GM18951 (cell line): Measurements from ENCODE around the gene SLAMF6.

Source experiments
- POLR2A ChIP-seq: IDR thresholded peaks from 4 replicates; pipeline ENCODE4 v1.6.1; 2011; ENCODE audit warnings: mild to moderate bottlenecking; ENCODE audit not compliant: insufficient read length, insufficient read depth; ENCODE audit errors: extremely low read depth
- in situ Hi-C: fragments of 300-500 bp; cut with MboI; formaldehyde crosslinking; loops from one replicate; pipeline ENCODE4 v1.12.0; 2022; ENCODE audit warnings: low sequenced_read_pairs, mixed read lengths, inconsistent platforms; ENCODE audit not compliant: unreplicated experiment

The SLAMF6 gene

GRCh38 chr1:160552425-160552824 lies 29.4 kb upstream of the SLAMF6 start:
- TF ChIP-seq POLR2A: no peak
- in situ Hi-C loops: no loop called here

- in situ Hi-C loops: no loop called here
- TF ChIP-seq POLR2A: no peak
These were observed 27.5 kb upstream of the SLAMF6 start for GRCh38 chr1:160550572-160551034.

- no peak for TF ChIP-seq POLR2A
- in situ Hi-C loops: loop anchor here (5.0 kb wide), 1 partner anchor 58 kb away; no protein-coding TSS in a partner anchor
These were observed 26.6 kb upstream of the SLAMF6 start for GRCh38 chr1:160549665-160550006.

- TF ChIP-seq POLR2A: peak; percentile 33
- in situ Hi-C loops: loop anchor here (5.0 kb wide), 1 partner anchor 58 kb away; no protein-coding TSS in a partner anchor
These were observed 26.1 kb upstream of the SLAMF6 start for GRCh38 chr1:160548960-160549664.

GRCh38 chr1:160548183-160548582 lies 25.1 kb upstream of the SLAMF6 start:
- in situ Hi-C loops: loop anchor here (5.0 kb wide), 1 partner anchor 59 kb away; no protein-coding TSS in a partner anchor
- peak; percentile 24 for TF ChIP-seq POLR2A

- TF ChIP-seq POLR2A: no peak
- in situ Hi-C loops: loop anchor here (5.0 kb wide), 1 partner anchor 60 kb away; no protein-coding TSS in a partner anchor
These were observed 24.4 kb upstream of the SLAMF6 start for GRCh38 chr1:160547422-160547821.

- in situ Hi-C loops: loop anchor here (5.0 kb wide), 1 partner anchor 60 kb away; no protein-coding TSS in a partner anchor
- TF ChIP-seq POLR2A: no peak
These were observed 23.9 kb upstream of the SLAMF6 start for GRCh38 chr1:160546942-160547341.

GRCh38 chr1:160544647-160545046 lies 21.6 kb upstream of the SLAMF6 start:
- TF ChIP-seq POLR2A: no peak
- in situ Hi-C loops: loop anchor here (5.0 kb wide), 1 partner anchor 63 kb away; no protein-coding TSS in a partner anchor

GRCh38 chr1:160542303-160542945 lies 19.4 kb upstream of the SLAMF6 start:
- in situ Hi-C loops: no loop called here
- TF ChIP-seq POLR2A: no peak

- in situ Hi-C loops: no loop called here
- TF ChIP-seq POLR2A: no peak
These were observed 18.7 kb upstream of the SLAMF6 start for GRCh38 chr1:160541622-160542302.

- TF ChIP-seq POLR2A: no peak
- in situ Hi-C loops: no loop called here
These were observed 17.8 kb upstream of the SLAMF6 start for GRCh38 chr1:160540859-160541233.

- peak; percentile 54 for TF ChIP-seq POLR2A
- in situ Hi-C loops: no loop called here
These were observed 17.2 kb upstream of the SLAMF6 start for GRCh38 chr1:160539990-160540858.

GRCh38 chr1:160539684-160539989 lies 16.6 kb upstream of the SLAMF6 start:
- TF ChIP-seq POLR2A: no peak
- in situ Hi-C loops: no loop called here
